Raji (cell line): ENCODE measurements around the gene TMA7B.

Experiments used
- POLR2A ChIP-seq: IDR thresholded peaks from 2 replicates; pipeline ENCODE4 v1.6.1; 2011; ENCODE audit warnings: low read depth, low read length, control low read depth; ENCODE audit not compliant: insufficient read depth

The TMA7B gene

GRCh38 chr22:39959640-39960447 is at the start of gene TMA7B:
TSS of gene TMA7B (plus strand) at chr22:39960397. CDS start at chr22:39964375, 3,978 bp downstream.
- TF ChIP-seq POLR2A: no peak

DNA sequence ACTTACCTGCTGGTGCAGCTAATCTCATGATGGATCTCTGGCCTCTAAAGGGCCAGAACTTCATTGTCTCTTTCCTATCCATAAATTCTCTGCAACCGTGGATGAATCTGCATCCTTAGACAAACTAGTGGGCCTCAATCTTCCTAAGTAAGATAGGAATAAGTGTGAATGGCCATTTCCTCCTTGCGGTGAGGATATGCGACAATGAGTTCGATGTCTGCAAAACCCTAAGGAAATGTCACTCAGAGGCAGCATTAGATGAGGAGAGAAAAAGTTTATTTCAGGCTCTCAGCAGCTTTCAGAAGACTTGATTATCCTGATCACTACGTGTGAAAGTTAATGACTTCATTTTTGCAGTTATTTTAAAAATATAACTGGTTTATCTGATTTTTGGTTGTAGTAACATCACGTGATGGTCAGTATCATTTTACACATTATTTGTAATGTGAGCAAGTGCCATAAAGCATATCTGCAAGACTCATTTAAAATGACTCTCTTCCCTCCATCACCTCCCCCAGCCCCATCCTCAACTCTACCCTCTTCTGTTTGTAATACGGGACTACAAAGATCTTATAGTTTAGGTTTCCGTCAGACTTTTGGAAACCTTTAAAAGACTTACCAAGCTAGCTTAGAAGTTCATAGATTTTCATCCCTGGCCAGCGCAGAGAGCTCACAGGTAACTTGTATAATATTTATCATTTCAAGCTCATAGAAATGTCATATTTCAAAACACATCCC is 49.2 kb upstream of the TMA7B start:
- TF ChIP-seq POLR2A: no peak

DNA sequence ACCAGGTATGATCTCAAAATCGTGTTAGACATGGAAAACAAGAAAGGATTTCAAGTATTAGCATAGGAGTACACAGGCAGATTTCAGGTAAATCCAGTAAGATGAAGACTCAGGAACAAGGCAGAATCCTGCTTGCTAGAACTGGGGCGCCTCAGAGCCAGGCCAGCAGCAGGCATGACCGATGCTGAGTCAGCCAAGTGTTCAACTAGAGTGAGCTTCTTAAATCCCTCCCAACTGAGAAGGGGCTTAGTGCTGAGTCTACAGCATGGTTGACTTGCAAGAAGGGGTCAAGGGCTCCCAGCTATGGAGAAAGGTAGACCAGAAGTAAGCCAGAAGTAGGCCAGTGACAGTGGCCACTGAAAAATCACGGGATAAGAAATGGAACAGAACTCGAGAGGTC is 46.9 kb upstream of the TMA7B start:
- TF ChIP-seq POLR2A: no peak

DNA sequence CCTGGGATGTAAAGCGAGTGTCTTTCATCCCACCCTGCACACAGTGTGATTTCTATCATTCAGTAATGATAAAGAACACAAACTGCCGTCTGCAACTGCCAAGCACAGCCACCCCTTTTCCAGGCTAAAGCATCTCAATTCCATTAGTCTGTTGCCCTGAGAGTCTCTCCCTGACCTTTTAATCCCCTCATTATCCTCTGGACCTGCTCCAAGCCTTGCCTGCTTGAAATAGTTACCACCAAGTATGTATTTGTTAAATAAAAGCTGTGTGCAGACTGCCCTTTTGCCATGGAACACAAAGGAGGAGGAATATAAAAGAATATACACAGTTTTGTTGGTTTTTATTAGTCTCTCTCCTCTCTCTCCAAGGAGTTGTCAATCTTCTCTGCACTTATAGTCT is 46.3 kb upstream of the TMA7B start:
- no peak for TF ChIP-seq POLR2A

GRCh38 chr22:39914584-39914983 is 45.6 kb upstream of the TMA7B start:
- no peak for TF ChIP-seq POLR2A

DNA sequence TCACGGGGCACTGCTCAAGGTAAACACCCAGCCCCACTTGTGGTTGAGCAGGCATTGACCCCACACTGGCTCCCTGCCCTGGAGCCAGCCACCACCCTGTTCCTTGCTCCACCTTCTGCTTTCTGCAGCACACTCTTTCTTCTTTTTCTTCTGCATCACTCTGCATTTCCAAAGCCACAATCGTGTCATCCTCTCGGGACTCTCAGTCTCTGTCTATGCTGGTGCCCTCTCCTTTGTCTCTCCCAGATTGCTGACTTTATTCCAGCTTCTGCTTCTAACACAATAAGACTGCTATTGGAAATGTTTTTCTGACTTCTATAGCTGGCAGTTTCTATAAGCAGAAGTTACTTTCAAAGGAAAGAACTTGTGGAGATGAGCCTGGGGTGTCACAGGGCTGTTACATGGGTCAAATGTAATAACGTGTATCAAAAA is 44.9 kb upstream of the TMA7B start:
- no peak for TF ChIP-seq POLR2A

GRCh38 chr22:39916496-39916895 is 43.7 kb upstream of the TMA7B start:
- TF ChIP-seq POLR2A: no peak

- TF ChIP-seq POLR2A: no peak
Observed at GRCh38 chr22:39917197-39917643, 43.0 kb upstream of the TMA7B start.

- no peak for TF ChIP-seq POLR2A
Observed at GRCh38 chr22:39917776-39918495, 42.3 kb upstream of the TMA7B start.

DNA sequence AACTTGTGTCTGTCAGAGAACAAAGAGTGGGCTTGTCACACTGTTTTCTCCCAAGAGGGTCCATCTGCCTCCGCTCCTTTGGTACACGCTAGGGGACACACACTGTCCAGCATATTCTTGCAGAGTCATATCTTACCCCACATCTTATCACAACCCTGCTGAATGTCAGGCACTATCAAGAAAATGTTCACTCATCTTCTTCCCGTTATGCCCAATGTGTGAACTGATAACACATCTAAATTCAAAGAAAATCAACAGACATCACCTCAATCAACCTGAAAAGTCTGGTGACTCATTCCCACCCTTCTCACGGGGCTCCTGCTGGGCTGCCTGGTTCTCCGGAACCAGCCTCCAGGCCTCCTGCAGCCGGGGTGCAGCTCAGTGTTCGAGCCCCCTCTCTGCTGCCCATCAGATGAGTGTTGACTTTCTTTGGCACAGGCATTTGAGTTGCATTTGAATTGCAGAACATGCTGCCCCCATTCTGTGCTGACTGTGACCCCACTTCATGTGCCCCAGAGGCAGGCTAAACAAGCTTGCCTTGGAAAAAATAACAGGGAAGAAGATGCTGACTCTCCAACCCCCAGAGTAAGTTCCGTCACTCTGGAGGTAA is 40.0 kb upstream of the TMA7B start:
- no peak for TF ChIP-seq POLR2A

DNA sequence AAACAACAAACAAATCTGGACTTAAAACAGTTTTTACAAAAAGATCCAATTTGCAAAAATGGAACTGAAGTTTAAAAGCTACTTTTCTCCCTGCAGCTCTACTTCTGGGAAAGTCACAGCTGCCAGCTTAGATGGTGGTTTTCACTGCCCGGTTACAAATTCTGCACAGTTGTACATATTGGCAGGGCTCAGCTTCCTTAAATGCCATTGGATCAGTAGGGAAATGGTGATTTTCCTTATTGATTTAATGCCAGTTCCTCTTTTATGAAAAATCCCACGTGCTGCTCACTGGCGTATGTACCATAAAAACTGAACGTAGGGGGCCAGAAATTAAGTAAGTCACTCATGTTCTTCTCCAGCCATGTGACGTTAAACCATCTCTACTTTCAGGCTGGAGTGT is 36.5 kb upstream of the TMA7B start:
- TF ChIP-seq POLR2A: no peak

- no peak for TF ChIP-seq POLR2A
Observed at GRCh38 chr22:39924286-39924685, 35.9 kb upstream of the TMA7B start.

- no peak for TF ChIP-seq POLR2A
Observed at GRCh38 chr22:39925273-39925672, 34.9 kb upstream of the TMA7B start.

- TF ChIP-seq POLR2A: no peak
Observed at GRCh38 chr22:39925909-39926679, 34.1 kb upstream of the TMA7B start.
